GM18861 (cell line): Measurements from ENCODE around the gene TTC39B.

ENCODE experiments used
- ATAC-seq: cut with Tn5 transposase; IDR thresholded peaks from one replicate; pipeline ENCODE4 v1.9.1; 2021; ENCODE audit not compliant: unreplicated experiment

The TTC39B gene

DNA sequence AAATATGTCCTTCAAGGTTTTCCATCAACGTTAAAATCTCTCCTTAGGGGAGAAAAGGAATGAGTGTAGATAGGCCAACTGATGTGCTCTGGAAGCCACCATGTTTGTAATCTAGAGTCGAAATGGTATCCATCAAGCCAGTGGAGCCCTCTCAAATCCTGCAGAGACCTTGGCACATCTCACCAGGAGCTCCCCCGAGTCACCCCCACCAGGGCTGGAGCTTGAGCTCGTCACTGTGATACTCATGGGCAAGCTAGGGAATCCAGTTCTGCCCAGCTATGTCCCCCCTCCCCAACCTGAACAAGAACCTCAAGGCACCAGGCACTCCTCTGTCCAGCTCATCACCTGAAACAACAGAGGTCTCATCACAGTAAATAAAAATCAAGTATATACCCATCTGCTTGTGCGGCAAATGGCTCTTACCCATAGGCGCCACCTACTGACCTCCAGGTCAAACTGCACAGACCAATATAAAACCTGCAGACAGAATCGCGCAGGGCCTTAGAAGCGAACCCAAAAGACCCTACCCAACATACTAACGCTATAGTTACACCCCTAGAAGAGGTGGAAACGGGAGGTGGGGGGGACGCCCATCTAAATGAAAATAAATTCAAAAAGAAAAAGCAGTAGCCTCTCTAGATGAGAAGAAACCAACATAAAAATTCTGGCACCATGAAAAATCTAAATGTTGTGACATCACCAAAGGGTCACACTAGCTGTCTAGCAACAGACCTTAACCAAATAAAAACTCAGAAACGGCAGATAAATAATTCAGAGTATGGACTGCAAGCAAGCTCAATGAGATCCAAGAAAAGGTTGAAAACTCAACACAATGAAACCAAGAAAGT, 75.0 kb downstream of the TTC39B start:
- ATAC-seq, result peak; percentile 40

GRCh38 chr9:15229409-15229808, 77.6 kb downstream of the TTC39B start:
- ATAC-seq, result no peak

GRCh38 chr9:15227491-15227890, 79.5 kb downstream of the TTC39B start:
- no peak for ATAC-seq

- ATAC-seq, result no peak
Observed at GRCh38 chr9:15225564-15226126, 81.4 kb downstream of the TTC39B start.

GRCh38 chr9:15222313-15222712, 84.7 kb downstream of the TTC39B start:
- no peak for ATAC-seq

- no peak for ATAC-seq
Observed at GRCh38 chr9:15221746-15222145, 85.3 kb downstream of the TTC39B start.

DNA sequence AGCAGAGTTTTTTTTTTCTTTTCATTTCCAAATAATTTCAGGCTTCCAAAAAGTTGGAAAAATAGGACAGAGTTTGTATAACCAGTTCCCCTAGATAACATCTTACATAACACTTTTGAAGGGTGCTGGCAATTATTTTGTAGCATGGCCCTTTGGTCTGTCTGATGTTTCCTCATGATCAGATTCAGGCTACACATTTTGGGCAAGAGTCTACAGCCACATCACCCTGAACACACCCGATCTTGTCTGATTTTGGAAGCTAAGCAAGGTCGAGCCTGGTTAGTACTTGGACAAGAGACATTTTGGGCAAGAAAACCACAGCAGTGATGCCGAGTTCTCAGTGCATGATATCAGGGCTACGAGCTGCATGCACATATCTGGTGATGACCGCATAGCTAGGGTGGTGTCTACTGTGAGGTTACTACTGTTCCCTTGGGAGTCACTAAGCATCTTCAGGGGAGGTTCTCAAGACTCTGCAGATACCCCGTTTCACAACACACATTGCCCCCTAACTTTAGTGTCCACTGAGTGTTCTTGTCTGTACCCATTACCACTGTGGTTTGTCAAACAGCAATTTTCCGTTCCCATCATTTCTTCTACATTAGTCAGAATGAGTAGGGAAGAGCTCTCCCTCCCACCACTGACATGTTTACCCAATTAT, 86.2 kb downstream of the TTC39B start:
- ATAC-seq, result no peak

- no peak for ATAC-seq
Observed at GRCh38 chr9:15219546-15219945, 87.5 kb downstream of the TTC39B start.

- no peak for ATAC-seq
Observed at GRCh38 chr9:15218994-15219393, 88.0 kb downstream of the TTC39B start.

GRCh38 chr9:15213249-15213648, 93.8 kb downstream of the TTC39B start:
- no peak for ATAC-seq

GRCh38 chr9:15211815-15212495, 95.1 kb downstream of the TTC39B start:
- ATAC-seq, result peak; percentile 19

DNA sequence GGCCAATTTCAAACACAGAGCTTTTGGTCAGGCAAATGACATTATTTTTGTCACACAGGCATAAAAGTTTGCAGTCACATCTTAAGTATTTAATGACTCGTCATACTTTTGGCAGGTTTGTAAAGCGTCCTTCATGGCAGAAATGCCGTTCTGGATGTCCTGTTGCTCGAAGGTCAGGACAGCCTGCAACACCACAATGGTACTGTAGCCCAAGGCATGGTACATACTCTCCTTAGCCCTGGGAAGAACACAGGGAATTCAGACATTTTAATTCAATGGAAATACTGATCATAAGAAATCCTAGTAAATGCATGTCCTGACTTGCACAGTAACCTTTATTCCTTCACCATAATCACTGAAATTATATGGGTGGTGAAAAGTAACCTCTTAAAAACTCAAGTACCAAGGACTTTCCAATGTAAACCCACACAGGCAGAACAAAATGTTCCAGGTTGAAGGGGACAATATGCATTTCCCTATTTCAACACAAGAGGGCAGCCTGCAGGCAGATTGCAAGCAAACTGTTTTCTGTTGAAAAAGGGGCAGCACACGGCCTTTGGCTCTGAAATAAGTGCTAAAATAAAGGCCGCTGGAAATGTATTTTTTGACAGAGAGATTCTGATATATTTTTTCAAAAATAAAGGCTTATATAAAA, 95.7 kb downstream of the TTC39B start:
- ATAC-seq, result peak; percentile 52

- ATAC-seq, result no peak
Observed at GRCh38 chr9:15206903-15207696, 99.9 kb downstream of the TTC39B start.

DNA sequence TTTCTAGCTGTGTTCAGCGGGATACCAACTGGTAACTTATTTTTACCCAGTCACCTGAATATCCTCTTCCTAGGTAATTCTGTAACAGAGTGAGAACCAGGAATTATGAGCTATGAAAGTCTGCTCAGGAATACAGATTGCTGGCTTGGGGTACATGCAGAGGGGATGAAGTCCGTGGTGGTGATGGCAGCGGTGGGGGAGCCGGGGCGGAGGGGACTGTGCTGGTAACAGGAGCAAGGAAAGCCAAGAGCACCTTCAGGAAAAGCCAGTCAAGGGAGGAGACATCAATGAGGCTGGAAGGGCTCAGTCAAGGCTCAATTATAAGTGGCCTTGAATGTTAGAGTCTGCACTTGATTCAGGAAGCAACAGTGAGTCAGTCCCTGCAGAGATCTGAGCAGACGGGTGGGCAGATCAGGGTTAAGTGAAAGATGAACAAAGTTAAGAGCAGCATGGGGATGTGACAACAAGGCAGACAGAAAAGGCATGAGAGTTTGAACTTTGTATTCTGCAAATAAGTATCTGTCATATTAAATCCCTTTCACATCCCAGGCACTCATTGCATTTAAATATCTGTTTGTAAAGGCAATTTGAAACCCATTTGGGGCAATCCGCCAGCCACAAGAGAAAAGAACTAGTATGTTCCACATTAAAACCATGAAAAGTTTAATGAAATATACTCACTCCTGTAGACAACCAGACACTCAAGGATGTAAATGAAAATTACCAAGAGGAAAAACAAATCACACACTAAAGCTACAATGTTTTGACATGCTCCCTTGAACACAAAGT, 101.2 kb downstream of the TTC39B start:
- no peak for ATAC-seq

- no peak for ATAC-seq
Observed at GRCh38 chr9:15203581-15203980, 103.4 kb downstream of the TTC39B start.

DNA sequence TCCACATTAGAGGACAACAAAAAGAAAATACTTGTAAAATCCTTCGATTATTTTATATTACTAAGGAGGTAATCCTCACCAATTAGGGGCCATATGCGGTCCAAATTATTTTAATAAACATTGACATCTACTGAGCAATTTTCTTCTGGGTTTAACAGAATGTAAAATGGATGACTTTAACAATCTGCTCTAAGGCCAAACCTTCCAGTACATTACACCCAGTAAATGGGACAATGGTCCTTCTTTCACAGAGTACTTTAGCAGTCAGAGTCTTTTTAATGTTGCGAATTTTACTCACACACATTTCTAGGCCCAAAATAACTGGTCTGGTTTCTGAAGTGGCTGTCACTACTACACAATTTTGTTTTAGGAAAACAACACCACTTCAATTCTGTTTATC, 106.9 kb downstream of the TTC39B start:
- ATAC-seq, result no peak

- ATAC-seq, result no peak
Observed at GRCh38 chr9:15192856-15193255, 114.2 kb downstream of the TTC39B start.

- no peak for ATAC-seq
Observed at GRCh38 chr9:15191378-15191777, 115.6 kb downstream of the TTC39B start.

DNA sequence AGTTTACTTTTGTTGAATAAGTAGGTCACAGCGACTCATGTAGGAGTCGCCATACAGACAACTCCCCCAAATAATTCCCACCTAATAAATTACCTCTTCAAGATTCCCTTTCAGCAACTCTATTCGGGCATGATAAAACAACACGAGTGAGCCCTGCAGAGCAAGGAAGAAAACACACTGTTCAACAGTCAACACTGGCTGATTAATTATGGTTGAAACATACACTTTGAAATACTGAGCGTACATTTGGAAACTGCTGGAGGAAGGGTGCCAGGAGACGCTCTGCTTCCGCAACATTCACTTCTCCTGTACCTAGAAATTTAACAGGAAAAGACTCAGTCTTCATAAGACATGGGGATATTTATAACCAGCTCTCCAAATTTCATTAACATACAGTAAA, 117.5 kb downstream of the TTC39B start:
- ATAC-seq, result no peak
